Colonic mucosa (tissue), 4 donors: Measurements from ENCODE around the gene PMAIP1. TPM values are rescaled to one million over a fixed set of nuclear protein-coding genes. Genes with fewer than 3 reads are reported as not detected.

Experiments used
- DNase-seq: peaks from one replicate; pipeline ENCODE4 v3.0.0-alpha.2; 2020
- H3K27ac ChIP-seq: fragments of 200-600 bp; one replicate; pipeline ENCODE4 v1.8.0; 2021
- H3K27me3 ChIP-seq: fragments of 200-600 bp; one replicate; pipeline ENCODE4 v1.8.0; 2021
- H3K36me3 ChIP-seq: fragments of 200-600 bp; one replicate; pipeline ENCODE4 v1.8.0; 2021
- H3K4me1 ChIP-seq: fragments of 200-600 bp; one replicate; pipeline ENCODE4 v1.8.0; 2021; ENCODE audit warnings: mild to moderate bottlenecking
- H3K4me3 ChIP-seq: fragments of 200-600 bp; one replicate; pipeline ENCODE4 v1.8.0; 2021
- H3K9ac ChIP-seq, 2 donors: one replicate each; pipeline ENCODE4 v1.7.0; 2013; ENCODE audit warnings: control low read depth in 2 of 2, low read depth in 2 of 2, low read length in 2 of 2
- H3K9me3 ChIP-seq: fragments of 200-600 bp; one replicate; pipeline ENCODE4 v1.8.0; 2021
- CTCF ChIP-seq: fragments of 200-600 bp; IDR thresholded peaks from one replicate; pipeline ENCODE4 v1.8.0; 2022; ENCODE audit warnings: antibody characterized with exemption, mild to moderate bottlenecking
- intact Hi-C: fragments of 100-400 bp; cut with DNase I; formaldehyde crosslinking; loops from one replicate; pipeline ENCODE4 v1.14.1; 2022
- total RNA-seq, 2 donors: library from RNA; stranded (reverse); fragmentation: NEBNext Ultra II Directional in 1 of 2; extraction: Animal tissue kit (Norgen Biotek cat#: 25700) in 1 of 2; gene quantifications; one replicate each; pipeline ENCODE4 v1.2.1, GENCODE V29; 2021
- donor health status: healthy.
- donor health status: DM: no; HTN: no; CAD: no.
- donor health status: DM: no; HTN: no; CAD: no.

The PMAIP1 gene
- total RNA-seq, 2 donors from 2014 or later, result 4.3 to 4.9 TPM

- H3K9me3 ChIP-seq, result no peaks in the 10 kb centered on the region
- no peaks in the 10 kb centered on the region for H3K36me3 ChIP-seq
- intact Hi-C loops, result loop anchor here (5.0 kb wide), 1 partner anchor 65 kb away; no protein-coding TSS in a partner anchor
- no peaks in the 10 kb centered on the region for H3K27me3 ChIP-seq
- H3K27ac ChIP-seq, result no peak overlapping the region
- H3K4me1 ChIP-seq, result no peaks in the 10 kb centered on the region
- DNase-seq, result no peak
- no peak overlapping the region for H3K9ac ChIP-seq
- H3K4me3 ChIP-seq, result no peak overlapping the region
- no peak for TF ChIP-seq CTCF
These were observed 7.9 kb downstream of the PMAIP1 start for GRCh38 chr18:59907660-59908059.

GRCh38 chr18:59908799-59909198, 9.0 kb downstream of the PMAIP1 start:
- Histone ChIP-seq H3K9ac (no peak overlapping the region), H3K4me1 (no peaks in the 10 kb centered on the region), H3K27ac (no peak overlapping the region), H3K9me3 (no peaks in the 10 kb centered on the region), H3K27me3 (no peaks in the 10 kb centered on the region), H3K36me3 (no peaks in the 10 kb centered on the region), H3K4me3 (no peak overlapping the region)
- intact Hi-C loops, result loop anchor here (5.0 kb wide), 1 partner anchor 66 kb away; no protein-coding TSS in a partner anchor
- no peak for TF ChIP-seq CTCF
- no peak for DNase-seq

- no peaks in the 10 kb centered on the region for H3K4me1 ChIP-seq
- H3K9me3 ChIP-seq, result no peaks in the 10 kb centered on the region
- no peak overlapping the region for H3K27ac ChIP-seq
- H3K9ac ChIP-seq, result no peak overlapping the region
- DNase-seq, result no peak
- intact Hi-C loops, result loop anchor here (5.0 kb wide), 1 partner anchor 67 kb away; no protein-coding TSS in a partner anchor
- H3K27me3 ChIP-seq, result no peaks in the 10 kb centered on the region
- no peak for TF ChIP-seq CTCF
- no peaks in the 10 kb centered on the region for H3K36me3 ChIP-seq
- H3K4me3 ChIP-seq, result no peak overlapping the region
These were observed 9.7 kb downstream of the PMAIP1 start for GRCh38 chr18:59909289-59910036.

GRCh38 chr18:59910967-59911366, 11.2 kb downstream of the PMAIP1 start:
- intact Hi-C loops, result no loop called here
- H3K36me3 ChIP-seq, result no peaks in the 10 kb centered on the region
- H3K9me3 ChIP-seq, result no peaks in the 10 kb centered on the region
- DNase-seq, result no peak
- H3K4me1 ChIP-seq, result no peaks in the 10 kb centered on the region
- no peak overlapping the region for H3K4me3 ChIP-seq
- H3K9ac ChIP-seq, result no peak overlapping the region
- no peak for TF ChIP-seq CTCF
- H3K27me3 ChIP-seq, result no peaks in the 10 kb centered on the region
- H3K27ac ChIP-seq, result no peak overlapping the region

GRCh38 chr18:59911600-59911999, 11.8 kb downstream of the PMAIP1 start:
- no peak for DNase-seq
- H3K9ac ChIP-seq, result no peak overlapping the region
- no peak for TF ChIP-seq CTCF
- no peaks in the 10 kb centered on the region for H3K27me3 ChIP-seq
- H3K9me3 ChIP-seq, result no peaks in the 10 kb centered on the region
- H3K4me1 ChIP-seq, result no peaks in the 10 kb centered on the region
- H3K4me3 ChIP-seq, result no peak overlapping the region
- intact Hi-C loops, result no loop called here
- no peaks in the 10 kb centered on the region for H3K36me3 ChIP-seq
- H3K27ac ChIP-seq, result no peak overlapping the region
